Common myeloid progenitor, CD34-positive (primary cell): ENCODE results near the gene KLHDC4.

Source experiments
- CTCF ChIA-PET: fragments of 350-600 bp; sonication (Branson Sonifier 250); formaldehyde crosslinking; loops from one replicate; lab custom pipeline; 2021; ENCODE audit warnings: antibody characterized with exemption; lab: Charles Lee
- POLR2A ChIA-PET: fragments of 350-600 bp; sonication (Branson Sonifier 250); formaldehyde crosslinking; loops from one replicate; lab custom pipeline; 2021; ENCODE audit warnings: antibody characterized with exemption; lab: Charles Lee
- DNase-seq, 3 donors: peaks; one replicate each; pipeline versions ENCODE4 v3.0.0 to v3.0.0-alpha.2; 2013
- H3K27ac ChIP-seq, 2 experiments: 1 replicate in 1 of 2; 2 replicates in 1 of 2; pipeline ENCODE4 v1.7.0; 2013; ENCODE audit warnings: inconsistent platforms in 2 of 2, low read length in 2 of 2, mild to moderate bottlenecking in 2 of 2, low read depth in 1 of 2, moderate library complexity in 1 of 2; ENCODE audit not compliant: severe bottlenecking in 2 of 2, insufficient read depth in 1 of 2, poor library complexity in 1 of 2
- H3K27me3 ChIP-seq, 5 experiments: replicated peaks in 2 of 5; 1 replicate in 3 of 5; 2 replicates in 2 of 5; pipeline versions ENCODE4 v1.6.1 to v1.7.0; 2013; ENCODE audit warnings: low read length in 4 of 5, mild to moderate bottlenecking in 2 of 5, moderate library complexity in 2 of 5, inconsistent platforms in 1 of 5; ENCODE audit not compliant: insufficient read depth in 5 of 5, control insufficient read depth in 4 of 5
- H3K36me3 ChIP-seq, 4 experiments: 1 replicate in 2 of 4; 2 replicates in 2 of 4; pipeline versions ENCODE4 v1.6.1 to v1.7.0; 2013; ENCODE audit warnings: low read length in 3 of 4, control low read depth in 1 of 4, mild to moderate bottlenecking in 1 of 4; ENCODE audit not compliant: control insufficient read depth in 4 of 4, insufficient read depth in 4 of 4
- H3K4me1 ChIP-seq, 4 experiments: 1 replicate in 3 of 4; 2 replicates in 1 of 4; pipeline versions ENCODE4 v1.6.1 to v1.7.1; 2013; ENCODE audit warnings: low read length in 3 of 4, mild to moderate bottlenecking in 3 of 4, control low read depth in 1 of 4, inconsistent platforms in 1 of 4, moderate library complexity in 1 of 4; ENCODE audit not compliant: control insufficient read depth in 4 of 4, insufficient read depth in 4 of 4; ENCODE audit errors: control extremely low read depth in 1 of 4
- H3K4me3 ChIP-seq, 7 experiments: 1 replicate in 4 of 7; 2 replicates in 3 of 7; pipeline versions ENCODE4 v1.5.1 to v1.7.0; 2013; ENCODE audit warnings: mild to moderate bottlenecking in 7 of 7, low read length in 6 of 7, moderate library complexity in 6 of 7, inconsistent platforms in 2 of 7, low read depth in 2 of 7, control low read depth in 1 of 7; ENCODE audit not compliant: insufficient read depth in 4 of 7, control insufficient read depth in 1 of 7; ENCODE audit errors: extremely low read depth in 1 of 7
- H3K9me3 ChIP-seq, 5 experiments: 1 replicate in 4 of 5; 2 replicates in 1 of 5; pipeline versions ENCODE4 v1.6.1 to v1.7.1; 2013; ENCODE audit warnings: low read length in 4 of 5, mild to moderate bottlenecking in 2 of 5, inconsistent platforms in 1 of 5, low read depth in 1 of 5, moderate library complexity in 1 of 5; ENCODE audit not compliant: control insufficient read depth in 4 of 5, insufficient read depth in 2 of 5; ENCODE audit errors: control extremely low read depth in 1 of 5
- WGBS: methylation state at CpG from one replicate; pipeline ENCODE4 v1.1.5; 2013; ENCODE audit not compliant: insufficient coverage; 5-methylcytosine and 5-hydroxymethylcytosine counted together

The KLHDC4 gene

GRCh38 chr16:87690911-87691685 is 74.7 kb downstream of the KLHDC4 start:
- peaks cover 0 to 30% (median 0%) of the 10 kb centered on the region in 5 experiments for H3K27me3 ChIP-seq
- CTCF ChIA-PET, result interaction anchor here (0.8 kb wide), 1 partner anchor 10 kb away, joined by 3 read pairs; no protein-coding TSS in a partner anchor
- POLR2A ChIA-PET, result no interaction called here

GRCh38 chr16:87689956-87690465 is 75.8 kb downstream of the KLHDC4 start:
- WGBS, result 95% methylated on average over 44 of the region's 46 CpGs
- Histone ChIP-seq H3K27me3 (peaks cover 0 to 30% (median 0%) of the 10 kb centered on the region in 5 experiments), H3K27ac (no peak overlapping the region), H3K4me1 (peaks cover 0 to 8% (median 2%) of the 10 kb centered on the region in 4 experiments), H3K4me3 (no peak overlapping the region), H3K9me3 (no peaks in the 10 kb centered on the region), H3K36me3 (peaks cover 0 to 13% (median under 1%) of the 10 kb centered on the region in 4 experiments)
- ChIA-PET CTCF (interaction anchor here (1.0 kb wide), 1 partner anchor 11 kb away, joined by 3 read pairs; no protein-coding TSS in a partner anchor), POLR2A (no interaction called here)
- DNase-seq, result no peak

More at GRCh38 chr16:87690911-87691685, 74.7 kb downstream of the KLHDC4 start:
- no peak for DNase-seq
- Histone ChIP-seq H3K4me1 (peaks cover 0 to 8% (median 2%) of the 10 kb centered on the region in 4 experiments), H3K4me3 (no peak overlapping the region), H3K27ac (no peak overlapping the region), H3K36me3 (peaks cover 0 to 23% (median 6%) of the 10 kb centered on the region in 4 experiments), H3K9me3 (no peaks in the 10 kb centered on the region)
- 69% methylated on average over 24 of the region's 33 CpGs for WGBS

- WGBS, result 96% methylated on average over 40 of the region's 45 CpGs
- DNase-seq, result no peak
- POLR2A ChIA-PET, result no interaction called here
- Histone ChIP-seq H3K9me3 (no peaks in the 10 kb centered on the region), H3K27me3 (peaks cover 0 to 30% (median 0%) of the 10 kb centered on the region in 5 experiments), H3K4me3 (no peak overlapping the region), H3K27ac (no peak overlapping the region), H3K36me3 (peaks cover 0 to 6% (median 0%) of the 10 kb centered on the region in 4 experiments), H3K4me1 (peaks cover 0 to 8% (median 2%) of the 10 kb centered on the region in 4 experiments)
- CTCF ChIA-PET, result interaction anchor here (1.0 kb wide), 1 partner anchor 10 kb away, joined by 3 read pairs; no protein-coding TSS in a partner anchor
Observed at GRCh38 chr16:87688876-87689815, 76.6 kb downstream of the KLHDC4 start.

- H3K9me3 ChIP-seq, result no peaks in the 10 kb centered on the region
- ChIA-PET CTCF (no interaction called here), POLR2A (no interaction called here)
- H3K27ac ChIP-seq, result no peak overlapping the region
- peaks cover 0 to 30% (median 0%) of the 10 kb centered on the region in 5 experiments for H3K27me3 ChIP-seq
- WGBS, result 93% methylated on average over 12 of the region's 14 CpGs
- no peak overlapping the region for H3K4me3 ChIP-seq
- no peaks in the 10 kb centered on the region for H3K36me3 ChIP-seq
- DNase-seq, result no peak
- peaks cover 0 to 8% (median 2%) of the 10 kb centered on the region in 4 experiments for H3K4me1 ChIP-seq
Observed at GRCh38 chr16:87687998-87688529, 77.7 kb downstream of the KLHDC4 start.

GRCh38 chr16:87687126-87687910 is 78.5 kb downstream of the KLHDC4 start:
- Histone ChIP-seq H3K4me1 (peaks cover 0 to 12% (median 6%) of the 10 kb centered on the region in 4 experiments), H3K36me3 (no peaks in the 10 kb centered on the region), H3K9me3 (no peaks in the 10 kb centered on the region), H3K4me3 (no peak overlapping the region), H3K27me3 (peaks cover 0 to 30% (median 0%) of the 10 kb centered on the region in 5 experiments), H3K27ac (no peak overlapping the region)
- no peak for DNase-seq
- ChIA-PET CTCF (no interaction called here), POLR2A (interaction anchor here (0.7 kb wide), 1 partner anchor 18 kb away, joined by 3 read pairs; no protein-coding TSS in a partner anchor)
- 72% methylated on average over 27 of the region's 31 CpGs for WGBS

- H3K4me3 ChIP-seq, result no peak overlapping the region
- peaks cover 0 to 16% (median 11%) of the 10 kb centered on the region in 4 experiments for H3K4me1 ChIP-seq
- WGBS, result 82% methylated on average over 13 of the region's 13 CpGs
- DNase-seq, result no peak
- H3K36me3 ChIP-seq, result no peaks in the 10 kb centered on the region
- CTCF ChIA-PET, result no interaction called here
- peaks cover 0 to 25% (median 0%) of the 10 kb centered on the region in 5 experiments for H3K27me3 ChIP-seq
- POLR2A ChIA-PET, result interaction anchor here (0.7 kb wide), 1 partner anchor 19 kb away, joined by 3 read pairs; no protein-coding TSS in a partner anchor
- H3K27ac ChIP-seq, result no peak overlapping the region
- H3K9me3 ChIP-seq, result no peaks in the 10 kb centered on the region
Observed at GRCh38 chr16:87686697-87687096, 79.1 kb downstream of the KLHDC4 start.
